Coronary artery (tissue), 2 donors: ENCODE data around the gene FBXO28.
A peak's percentile ranks its signal among the peaks of the same experiment; 100 is the strongest.

Experiments used
- DNase-seq: peaks from one replicate; pipeline ENCODE4 v3.0.0-alpha.2; 2017; ENCODE audit warnings: low spot score
- H3K27ac ChIP-seq, 2 donors: fragments of 200-600 bp; sonication (generic); one replicate each; pipeline ENCODE4 v1.5.1; 2016 to 2019
- H3K4me3 ChIP-seq: fragments of 200-600 bp; sonication (generic); 2 replicates; pipeline ENCODE4 v1.5.1; 2016; ENCODE audit warnings: mild to moderate bottlenecking, moderate library complexity
- CTCF ChIP-seq: fragments of 200-600 bp; sonication (generic); IDR thresholded peaks from one replicate; pipeline ENCODE4 v1.5.1; 2019; ENCODE audit warnings: antibody characterized with exemption

The FBXO28 gene

GRCh38 chr1:224173523-224173922, 59.6 kb downstream of the FBXO28 start:
- DNase-seq, result no peak
- TF ChIP-seq CTCF, result no peak
- no peak overlapping the region for H3K27ac ChIP-seq
- H3K4me3 ChIP-seq, result no peak overlapping the region

GRCh38 chr1:224175617-224176016, 61.7 kb downstream of the FBXO28 start:
- DNase-seq, result no peak
- no peak overlapping the region for H3K27ac ChIP-seq
- H3K4me3 ChIP-seq, result peak overlapping the region; percentile 37
- no peak for TF ChIP-seq CTCF

- TF ChIP-seq CTCF, result no peak
- Histone ChIP-seq H3K4me3 (no peak overlapping the region), H3K27ac (no peak overlapping the region)
- DNase-seq, result no peak
These were observed 63.6 kb downstream of the FBXO28 start for GRCh38 chr1:224177356-224177999.

- DNase-seq, result no peak
- TF ChIP-seq CTCF, result no peak
- no peak overlapping the region for H3K4me3 ChIP-seq
- no peak overlapping the region for H3K27ac ChIP-seq
These were observed 65.0 kb downstream of the FBXO28 start for GRCh38 chr1:224178894-224179293.

- DNase-seq, result no peak
- Histone ChIP-seq H3K4me3 (no peak overlapping the region), H3K27ac (no peak overlapping the region)
- TF ChIP-seq CTCF, result no peak
These were observed 67.0 kb downstream of the FBXO28 start for GRCh38 chr1:224180783-224181452.

GRCh38 chr1:224181453-224181810, 67.5 kb downstream of the FBXO28 start:
- DNase-seq, result no peak
- no peak overlapping the region for H3K4me3 ChIP-seq
- TF ChIP-seq CTCF, result no peak
- H3K27ac ChIP-seq, result no peak overlapping the region
